Fibroblast of skin of scalp (primary cell): ENCODE results near the gene LONRF3.

Experiments used
- DNase-seq: peaks from one replicate; pipeline ENCODE4 v3.0.0-alpha.2; 2013

Gene LONRF3

GRCh38 chrX:119036107-119037029, 62.0 kb downstream of the LONRF3 start:
- no peak for DNase-seq

- DNase-seq: peak; percentile 1
Measured at GRCh38 chrX:119040432-119040831, 66.0 kb downstream of the LONRF3 start.

- peak; percentile 35 for DNase-seq
Measured at GRCh38 chrX:119041175-119041574, 66.8 kb downstream of the LONRF3 start.

GRCh38 chrX:119042040-119042439, 67.6 kb downstream of the LONRF3 start:
- DNase-seq: no peak

DNA sequence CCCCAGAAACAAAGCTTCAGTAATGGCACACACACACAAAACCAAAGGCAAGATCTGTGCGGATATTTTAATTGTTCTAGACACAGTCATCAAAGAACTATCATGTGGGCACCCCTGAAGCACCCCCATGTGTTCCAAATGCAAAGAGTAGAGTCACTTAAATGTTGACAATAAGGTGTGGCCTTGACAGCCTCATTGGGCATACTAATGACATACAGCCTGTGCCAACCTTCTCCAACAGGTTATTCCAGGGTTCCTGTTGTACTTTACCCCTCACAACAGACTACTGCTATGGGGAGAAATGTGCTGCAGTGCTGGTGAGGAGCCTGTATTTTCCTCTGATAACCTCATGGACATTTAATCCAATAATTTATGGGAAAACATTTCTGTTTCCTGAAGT, 68.6 kb downstream of the LONRF3 start:
- no peak for DNase-seq

DNA sequence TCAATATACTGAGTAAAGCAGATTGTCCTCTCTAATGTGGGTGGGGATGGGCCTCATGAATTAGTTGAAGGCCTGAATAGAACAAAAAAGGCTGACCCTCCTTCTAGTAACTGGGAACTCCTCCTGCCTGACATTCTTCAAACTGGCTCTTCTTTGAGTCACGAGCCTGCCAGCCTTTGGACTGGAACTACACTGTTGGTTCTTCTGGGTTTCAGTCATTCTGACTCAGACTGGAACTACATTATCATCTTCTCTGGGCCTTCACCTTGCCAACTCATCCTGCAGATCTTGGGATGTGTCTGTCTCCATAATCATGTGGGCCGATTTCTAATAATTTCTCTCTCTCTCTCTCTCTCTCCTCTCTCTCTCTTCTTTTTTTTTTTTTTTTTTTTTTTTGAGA, 71.5 kb downstream of the LONRF3 start:
- DNase-seq: no peak

DNA sequence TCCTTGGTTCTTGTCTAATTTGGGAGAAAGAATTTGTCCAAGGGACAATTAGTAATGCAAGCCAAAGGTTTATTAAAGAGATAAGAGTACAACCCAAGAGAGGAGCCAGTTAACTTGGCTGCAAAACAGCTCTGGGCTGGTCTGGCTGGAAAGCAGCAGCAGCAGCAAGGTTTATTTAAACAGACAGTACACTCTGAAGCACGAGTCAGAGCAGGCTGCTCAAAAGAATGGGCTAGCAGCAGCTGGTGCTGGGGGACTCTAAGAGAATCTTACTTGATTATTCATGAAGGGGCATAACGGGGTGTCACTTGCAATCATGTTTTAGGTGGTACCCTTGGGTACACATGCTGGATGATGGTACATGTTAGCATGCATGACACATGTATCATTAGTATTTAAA, 81.3 kb downstream of the LONRF3 start:
- no peak for DNase-seq

DNA sequence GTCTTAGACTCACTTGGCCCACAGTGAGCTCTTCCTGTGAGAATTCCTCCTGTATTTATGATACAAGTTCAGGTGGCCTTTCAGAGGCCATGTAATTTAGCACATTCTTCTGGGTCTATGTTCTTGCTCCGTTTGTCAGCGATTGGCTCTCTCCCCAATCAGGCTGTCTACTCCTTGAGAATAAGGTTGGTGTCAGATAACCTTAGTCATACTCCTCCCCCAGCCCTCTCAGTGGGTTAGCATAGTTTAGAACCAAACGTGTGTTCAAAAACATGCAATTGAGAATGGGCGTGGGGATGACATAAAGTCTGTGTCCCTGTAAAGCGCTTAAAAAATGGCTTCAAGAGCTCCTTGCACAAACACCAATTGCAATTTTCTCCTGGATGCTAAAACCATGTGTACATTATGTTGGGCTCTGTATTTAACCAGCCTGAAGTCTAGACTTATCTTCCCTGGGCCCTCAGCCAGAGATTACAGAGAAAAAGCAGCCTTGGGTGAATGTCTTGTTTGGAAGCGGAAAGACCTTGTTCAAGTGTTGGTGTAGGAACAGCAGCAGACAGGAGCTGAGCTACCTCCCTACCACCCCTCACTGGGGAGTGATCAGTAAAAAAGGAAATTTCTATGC, 88.4 kb downstream of the LONRF3 start:
- DNase-seq: peak; percentile 11

GRCh38 chrX:119063428-119063827, 89.0 kb downstream of the LONRF3 start:
- no peak for DNase-seq

- DNase-seq: peak; percentile 46
Measured at GRCh38 chrX:119067023-119067739, 92.8 kb downstream of the LONRF3 start.
